Measurements from ENCODE around the gene PLA2G2C.

Gene PLA2G2C

DNA sequence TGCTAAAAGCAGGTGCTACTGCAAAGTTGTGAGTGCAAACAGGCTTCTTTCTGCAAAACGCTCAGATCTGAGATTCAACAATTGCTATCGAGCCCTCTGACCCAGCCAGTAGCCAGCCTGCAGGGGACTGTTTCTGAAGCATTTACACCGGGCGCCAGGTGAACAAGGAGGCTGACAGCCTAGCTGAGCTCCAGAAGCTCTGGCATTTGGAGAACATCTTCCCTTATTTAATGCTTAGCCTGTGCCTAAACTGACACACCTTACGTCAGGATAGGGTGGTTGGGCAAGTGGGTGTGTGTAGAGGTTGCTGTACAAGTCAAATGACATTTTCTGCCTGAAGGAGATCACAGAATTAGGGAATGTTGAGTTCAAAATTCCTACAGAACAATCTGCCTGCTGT is 15.8 kb upstream of the PLA2G2C start:
- DNase-seq, result no peak

DNA sequence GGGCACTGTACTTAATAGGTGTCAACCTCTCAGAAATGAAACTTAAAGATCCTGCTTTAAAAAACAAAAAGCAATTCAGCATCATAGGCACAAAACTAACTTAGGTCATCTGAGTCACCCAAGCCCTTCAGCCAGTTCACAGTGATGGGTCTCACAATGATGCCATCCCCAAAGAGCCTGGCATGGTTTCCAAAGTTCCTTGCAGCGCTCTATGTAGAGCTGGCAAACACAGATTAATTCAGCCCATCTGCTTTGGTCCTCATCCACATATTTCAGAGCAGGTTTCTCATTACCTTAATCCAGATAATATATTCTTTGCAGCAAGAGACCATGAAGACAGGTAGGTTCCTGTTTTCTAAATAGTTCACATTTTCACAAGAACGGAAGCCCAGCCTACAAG is 14.6 kb upstream of the PLA2G2C start:
- no peak for DNase-seq

GRCh38 chr1:20199840-20200239 is 13.5 kb upstream of the PLA2G2C start:
- DNase-seq, result no peak

DNA sequence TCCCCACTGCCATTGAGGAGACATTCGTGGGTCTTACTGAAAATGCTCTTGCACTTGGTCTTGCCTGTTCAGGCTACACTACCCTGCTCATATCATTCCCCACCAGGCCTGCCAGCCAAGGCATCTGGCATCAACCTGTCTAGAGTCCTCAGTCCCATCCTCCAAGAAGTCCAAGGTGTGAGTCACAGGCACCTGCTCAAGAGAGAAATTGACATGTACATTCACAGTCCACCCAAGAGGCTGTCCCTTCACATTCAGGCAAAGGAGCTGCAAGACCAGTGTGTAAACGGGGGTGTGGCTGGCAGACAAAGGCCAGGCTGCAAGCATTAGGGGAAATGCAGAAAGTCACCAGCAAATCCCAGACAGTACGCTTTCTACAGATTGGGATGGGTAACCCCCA is 13.1 kb upstream of the PLA2G2C start:
- no peak for DNase-seq

GRCh38 chr1:20198918-20199317 is 12.6 kb upstream of the PLA2G2C start:
- DNase-seq, result no peak

- no peak for DNase-seq
These were observed 12.0 kb upstream of the PLA2G2C start for GRCh38 chr1:20198296-20198695.

GRCh38 chr1:20197329-20197791 is 11.0 kb upstream of the PLA2G2C start:
- DNase-seq, result no peak

DNA sequence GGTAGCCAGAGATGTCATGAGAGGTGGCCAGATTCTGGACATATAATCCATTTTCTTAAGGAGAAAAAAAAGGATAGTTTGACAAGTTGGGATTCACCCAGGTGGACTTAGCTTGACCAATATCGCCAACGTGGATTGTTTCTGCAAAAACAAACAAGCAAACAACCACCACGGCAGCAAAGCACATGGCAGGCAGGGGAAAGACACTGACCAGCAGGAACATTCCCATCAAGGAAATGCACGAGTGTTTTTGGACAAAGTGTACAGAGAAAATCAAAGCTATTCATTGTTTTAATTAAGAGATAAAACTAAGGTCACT is 9.1 kb upstream of the PLA2G2C start:
- no peak for DNase-seq

- DNase-seq, result peak in 1 of 2 experiments; percentile 13
These were observed 8.6 kb upstream of the PLA2G2C start for GRCh38 chr1:20194757-20195461.

- DNase-seq, result no peak
These were observed 7.9 kb upstream of the PLA2G2C start for GRCh38 chr1:20194224-20194623.

DNA sequence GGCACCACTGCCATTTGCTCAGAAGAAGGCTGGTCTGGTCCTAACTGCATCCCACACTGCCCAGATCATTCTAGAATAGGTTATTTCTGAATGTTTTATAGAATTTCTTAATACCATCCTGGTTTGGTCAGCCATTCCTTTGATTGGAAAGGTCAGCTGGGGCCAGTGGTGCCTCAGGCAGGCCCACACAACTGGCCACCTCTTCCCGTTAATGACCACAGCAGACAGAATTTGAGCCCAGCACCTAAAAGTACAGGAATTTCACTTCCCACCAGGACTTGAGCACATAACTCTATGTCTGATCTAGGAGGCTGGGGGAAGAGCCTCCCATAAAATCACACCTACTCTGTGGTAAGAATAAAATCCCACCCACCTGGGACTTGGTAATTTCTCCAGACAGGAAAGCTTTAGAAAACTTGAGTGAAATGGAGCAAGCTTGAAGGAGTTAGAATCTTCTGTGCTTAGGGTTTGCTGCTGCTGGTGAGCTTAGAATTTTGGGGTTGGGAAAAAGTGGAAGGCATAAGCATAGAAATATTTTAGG is 6.6 kb upstream of the PLA2G2C start:
- no peak for DNase-seq

DNA sequence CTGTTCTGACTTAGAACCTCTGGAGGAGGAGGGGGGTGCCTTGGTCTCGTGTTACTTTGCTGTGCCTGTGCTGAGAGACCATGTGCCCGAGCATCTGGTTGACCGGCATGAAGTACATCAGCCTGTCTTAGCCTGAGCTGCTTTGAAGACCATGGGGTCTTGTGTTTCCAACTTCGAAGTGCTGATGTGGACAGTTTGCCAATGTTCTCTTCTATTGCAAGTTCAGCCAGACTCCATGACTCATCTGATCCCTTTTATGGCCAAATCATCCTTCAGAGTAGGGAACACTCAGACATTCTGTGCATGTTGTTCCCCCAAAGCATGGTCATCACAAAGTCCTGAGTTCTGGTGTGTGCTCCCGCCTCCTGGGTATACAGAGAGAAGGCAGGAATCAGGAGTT is 6.0 kb upstream of the PLA2G2C start:
- DNase-seq, result no peak

GRCh38 chr1:20191266-20191825 is 5.0 kb upstream of the PLA2G2C start:
- DNase-seq, result no peak

GRCh38 chr1:20190256-20191160 is 4.2 kb upstream of the PLA2G2C start:
- no peak for DNase-seq

- no peak for DNase-seq
These were observed 3.3 kb upstream of the PLA2G2C start for GRCh38 chr1:20189664-20190063.

- DNase-seq, result no peak
These were observed 2.1 kb upstream of the PLA2G2C start for GRCh38 chr1:20188455-20188817.

DNA sequence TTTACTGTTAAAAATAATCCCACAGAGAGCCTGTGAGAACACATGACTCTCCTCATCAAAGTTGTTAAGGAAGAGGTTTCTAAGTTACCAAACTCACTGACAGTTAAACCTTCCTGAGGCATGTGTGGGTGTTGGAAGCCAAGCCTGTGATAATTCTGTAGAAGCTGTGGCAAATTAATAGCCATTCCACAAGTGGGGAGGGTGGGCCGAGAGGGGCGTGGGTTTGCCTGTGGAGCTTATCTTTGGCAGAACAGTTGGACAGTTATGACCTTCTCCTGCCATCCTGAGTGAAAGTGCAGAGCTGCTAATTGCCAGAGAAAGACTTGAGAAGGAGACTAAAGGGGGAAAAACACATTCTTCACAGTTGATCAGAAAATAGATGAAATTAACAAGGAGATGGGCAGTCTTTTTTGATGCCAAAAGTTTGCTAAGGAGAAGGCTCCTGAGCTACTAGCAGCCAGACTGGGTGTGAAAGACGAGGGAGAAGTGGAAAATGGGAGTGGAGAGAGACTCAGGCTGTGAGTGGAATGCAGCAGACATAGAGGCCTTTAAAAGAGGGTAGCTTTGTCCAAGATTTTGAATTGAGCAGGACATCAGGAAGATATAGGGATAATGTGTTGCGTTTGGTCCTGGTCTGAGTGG is 1.6 kb upstream of the PLA2G2C start:
- no peak for DNase-seq

DNA sequence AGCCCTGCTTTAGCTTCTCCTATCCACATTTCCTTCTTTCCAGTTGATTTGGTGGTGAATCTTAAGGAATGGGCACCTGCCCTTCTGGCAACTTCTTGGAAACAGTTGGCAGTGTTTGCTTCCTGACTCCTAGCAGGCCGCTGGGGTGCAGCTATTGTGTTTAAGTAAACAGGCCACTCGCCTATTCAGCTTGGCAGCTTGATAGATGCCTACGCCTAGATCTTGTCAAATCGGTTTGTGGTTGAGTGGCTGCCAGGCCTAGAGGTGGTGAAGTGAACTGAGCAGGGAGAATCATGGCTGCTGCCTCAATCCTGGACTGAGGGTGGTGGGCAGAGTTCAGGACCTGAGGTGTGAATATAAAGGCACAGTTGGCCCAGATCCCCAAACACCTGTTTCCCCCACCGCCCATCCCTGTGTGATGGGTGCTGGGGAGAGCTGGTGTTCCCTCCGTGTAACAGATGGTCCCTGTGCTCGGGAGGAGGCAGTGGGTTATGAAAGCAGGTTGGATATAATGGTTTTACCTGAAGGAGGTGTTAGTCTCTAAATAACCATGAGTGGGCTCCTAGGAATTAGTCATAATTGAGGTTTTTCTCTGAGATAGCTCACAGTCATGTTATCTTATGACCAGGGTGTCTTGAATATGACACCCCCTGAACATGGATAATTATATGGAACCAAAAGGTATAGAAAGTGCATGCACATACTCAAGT is 940 bp upstream of the PLA2G2C start:
- DNase-seq, result no peak

- no peak for DNase-seq
These were observed 1.1 kb downstream of the PLA2G2C start for GRCh38 chr1:20184997-20185833.

GRCh38 chr1:20184481-20184900 is 1.8 kb downstream of the PLA2G2C start:
- no peak for DNase-seq

DNA sequence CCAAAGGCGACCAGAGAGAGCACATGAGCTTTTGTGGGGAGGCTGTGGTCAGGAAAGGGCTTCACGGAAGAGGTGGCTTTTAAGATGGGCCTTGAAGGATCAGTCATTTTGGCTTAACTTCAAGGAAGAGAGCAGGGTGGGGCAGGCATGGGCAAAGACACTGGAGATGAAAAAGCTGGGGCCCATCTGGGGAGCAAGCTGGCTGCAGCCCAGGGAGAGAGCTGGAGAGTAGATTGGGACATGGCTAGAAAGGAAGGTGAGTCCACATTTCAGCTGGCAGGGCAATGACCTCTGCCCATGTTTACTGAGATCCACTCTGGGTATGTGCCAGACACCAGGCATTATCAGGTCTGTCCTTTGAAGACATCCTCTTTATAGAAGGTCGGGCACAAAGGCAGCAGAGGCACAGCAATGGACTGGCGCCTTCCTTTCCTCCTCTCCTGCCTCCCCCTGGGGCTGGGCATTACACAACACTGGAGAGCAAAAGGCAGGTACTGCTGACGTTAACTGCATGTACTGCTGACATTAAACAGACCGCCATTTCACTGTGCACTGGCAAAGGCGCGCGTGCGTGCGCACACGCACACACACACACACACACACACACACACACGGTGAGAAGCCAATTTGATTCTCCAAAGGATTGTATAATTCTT is 2.6 kb downstream of the PLA2G2C start:
- no peak for DNase-seq

All from SW 1271 (cell line).